ENCODE data around the gene GPR157. TPM values are rescaled to one million over a fixed set of nuclear protein-coding genes. Genes with fewer than 3 reads are reported as not detected.

Gene GPR157
- total RNA-seq, 1 donor = 5.4 TPM

DNA sequence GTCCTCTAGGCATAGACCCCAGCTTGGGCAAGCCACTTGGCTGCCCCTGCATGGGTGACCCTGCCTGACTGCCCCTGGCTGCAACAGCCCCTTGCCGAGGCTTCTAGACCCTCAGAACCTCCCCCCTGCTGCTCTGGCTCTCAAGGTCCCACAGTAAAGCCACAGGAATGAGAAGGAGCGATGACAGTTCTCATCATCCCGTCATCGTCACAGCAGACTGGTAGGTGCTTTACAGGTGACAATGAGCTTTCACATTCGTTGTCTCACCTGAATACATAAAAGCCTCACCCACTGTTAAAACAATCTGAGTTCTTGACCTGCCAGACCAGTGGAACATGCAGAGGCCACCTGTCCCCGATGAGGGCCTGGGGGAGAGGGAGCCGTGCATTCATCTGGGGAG lies 36.0 kb upstream of the GPR157 start:
- no peak overlapping the region for H3K4me2 ChIP-seq (ENCODE audit: insufficient read depth, low read length)
- peak overlapping the region; percentile 91 for H3K27ac ChIP-seq (ENCODE audit: low read depth, low read length)
- no peak for DNase-seq (ENCODE audit: insufficient read length, low spot score, missing footprints)
- TF ChIP-seq, protein P1, sequence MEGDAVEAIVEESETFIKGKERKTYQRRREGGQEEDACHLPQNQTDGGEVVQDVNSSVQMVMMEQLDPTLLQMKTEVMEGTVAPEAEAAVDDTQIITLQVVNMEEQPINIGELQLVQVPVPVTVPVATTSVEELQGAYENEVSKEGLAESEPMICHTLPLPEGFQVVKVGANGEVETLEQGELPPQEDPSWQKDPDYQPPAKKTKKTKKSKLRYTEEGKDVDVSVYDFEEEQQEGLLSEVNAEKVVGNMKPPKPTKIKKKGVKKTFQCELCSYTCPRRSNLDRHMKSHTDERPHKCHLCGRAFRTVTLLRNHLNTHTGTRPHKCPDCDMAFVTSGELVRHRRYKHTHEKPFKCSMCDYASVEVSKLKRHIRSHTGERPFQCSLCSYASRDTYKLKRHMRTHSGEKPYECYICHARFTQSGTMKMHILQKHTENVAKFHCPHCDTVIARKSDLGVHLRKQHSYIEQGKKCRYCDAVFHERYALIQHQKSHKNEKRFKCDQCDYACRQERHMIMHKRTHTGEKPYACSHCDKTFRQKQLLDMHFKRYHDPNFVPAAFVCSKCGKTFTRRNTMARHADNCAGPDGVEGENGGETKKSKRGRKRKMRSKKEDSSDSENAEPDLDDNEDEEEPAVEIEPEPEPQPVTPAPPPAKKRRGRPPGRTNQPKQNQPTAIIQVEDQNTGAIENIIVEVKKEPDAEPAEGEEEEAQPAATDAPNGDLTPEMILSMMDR (IDR thresholded peaks at IDR 0.05; ENCODE audit: extremely low read depth, low read depth, low read length) = no peak
- H2AFZ ChIP-seq (ENCODE audit: low read length) = no peak overlapping the region
- peaks cover 91% of the 10 kb centered on the region for H3K79me2 ChIP-seq (ENCODE audit: insufficient read depth, low read length)
- peaks cover 52% of the 10 kb centered on the region for H3K36me3 ChIP-seq (ENCODE audit: insufficient read depth, low read length)
- no peaks in the 10 kb centered on the region for H3K9me3 ChIP-seq (ENCODE audit: low read depth, low read length)
- H3K27me3 ChIP-seq (ENCODE audit: insufficient read depth, low read length) = no peaks in the 10 kb centered on the region
- H4K20me1 ChIP-seq (ENCODE audit: insufficient read depth, low read length) = peaks cover 61% of the 10 kb centered on the region
- H3K4me1 ChIP-seq (ENCODE audit: insufficient read depth, low read length) = peaks cover 42% of the 10 kb centered on the region
- no peak overlapping the region for H3K4me3 ChIP-seq (ENCODE audit: insufficient read depth, low read length)

DNA sequence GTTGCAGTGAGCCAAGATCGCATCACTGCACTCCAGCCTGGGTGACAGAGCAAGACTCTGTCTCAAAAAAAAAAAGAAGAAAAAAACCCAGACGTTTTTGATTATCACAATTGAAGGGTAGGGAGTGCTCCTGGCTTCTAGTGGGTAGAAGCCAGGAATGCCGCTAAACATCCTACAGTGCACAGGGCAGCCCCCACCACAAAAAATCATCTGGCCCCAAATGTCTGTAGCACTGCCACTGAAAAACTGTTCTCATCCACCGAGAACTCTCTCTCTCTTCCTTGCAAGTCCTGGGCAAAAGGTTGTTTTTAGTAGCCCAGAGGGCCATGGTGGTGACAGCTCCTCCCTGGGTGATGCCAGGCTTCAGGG lies 35.6 kb upstream of the GPR157 start:
- Histone ChIP-seq H3K9me3 (ENCODE audit: low read depth, low read length) (no peaks in the 10 kb centered on the region), H3K4me3 (ENCODE audit: insufficient read depth, low read length) (no peak overlapping the region), H3K27ac (ENCODE audit: low read depth, low read length) (peak overlapping the region; percentile 91), H3K4me2 (ENCODE audit: insufficient read depth, low read length) (peak overlapping the region; percentile 71), H4K20me1 (ENCODE audit: insufficient read depth, low read length) (peaks cover 57% of the 10 kb centered on the region), H2AFZ (ENCODE audit: low read length) (no peak overlapping the region), H3K27me3 (ENCODE audit: insufficient read depth, low read length) (no peaks in the 10 kb centered on the region), H3K79me2 (ENCODE audit: insufficient read depth, low read length) (peaks cover 89% of the 10 kb centered on the region), H3K36me3 (ENCODE audit: insufficient read depth, low read length) (peaks cover 52% of the 10 kb centered on the region), H3K4me1 (ENCODE audit: insufficient read depth, low read length) (peaks cover 42% of the 10 kb centered on the region)
- TF ChIP-seq, protein P1 (IDR thresholded peaks at IDR 0.05; ENCODE audit: extremely low read depth, low read depth, low read length) = no peak
- DNase-seq (ENCODE audit: insufficient read length, low spot score, missing footprints) = no peak

DNA sequence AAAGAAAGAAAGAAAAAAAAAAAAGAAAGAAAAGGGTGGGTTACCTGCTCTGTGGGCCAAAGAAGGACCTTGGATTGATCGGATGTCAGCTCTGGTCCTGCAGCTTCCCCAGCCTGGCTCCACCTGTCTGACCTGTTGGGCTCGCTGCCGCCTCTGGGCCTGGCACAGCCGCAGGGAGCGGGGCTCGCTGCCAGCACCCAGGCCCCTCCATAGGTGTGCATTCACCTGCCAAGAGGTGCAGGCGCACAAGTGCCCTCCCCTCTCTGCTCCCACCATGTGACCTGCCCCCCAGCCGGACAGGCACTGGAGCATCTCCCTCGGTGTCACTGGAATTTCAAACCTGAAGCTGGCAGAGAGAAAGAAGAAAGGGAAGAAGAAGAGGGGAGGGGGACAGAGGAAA lies 33.1 kb upstream of the GPR157 start:
- peak overlapping the region; percentile 91 for H3K27ac ChIP-seq (ENCODE audit: low read depth, low read length)
- peaks cover 50% of the 10 kb centered on the region for H4K20me1 ChIP-seq (ENCODE audit: insufficient read depth, low read length)
- H3K36me3 ChIP-seq (ENCODE audit: insufficient read depth, low read length) = peaks cover 49% of the 10 kb centered on the region
- H3K4me2 ChIP-seq (ENCODE audit: insufficient read depth, low read length) = no peak overlapping the region
- DNase-seq (ENCODE audit: insufficient read length, low spot score, missing footprints) = no peak
- H3K9me3 ChIP-seq (ENCODE audit: low read depth, low read length) = no peaks in the 10 kb centered on the region
- H2AFZ ChIP-seq (ENCODE audit: low read length) = no peak overlapping the region
- peaks cover 41% of the 10 kb centered on the region for H3K4me1 ChIP-seq (ENCODE audit: insufficient read depth, low read length)
- H3K79me2 ChIP-seq (ENCODE audit: insufficient read depth, low read length) = peaks cover 90% of the 10 kb centered on the region
- no peak overlapping the region for H3K4me3 ChIP-seq (ENCODE audit: insufficient read depth, low read length)
- TF ChIP-seq, protein P1 (IDR thresholded peaks at IDR 0.05; ENCODE audit: extremely low read depth, low read depth, low read length) = no peak
- H3K27me3 ChIP-seq (ENCODE audit: insufficient read depth, low read length) = no peaks in the 10 kb centered on the region

DNA sequence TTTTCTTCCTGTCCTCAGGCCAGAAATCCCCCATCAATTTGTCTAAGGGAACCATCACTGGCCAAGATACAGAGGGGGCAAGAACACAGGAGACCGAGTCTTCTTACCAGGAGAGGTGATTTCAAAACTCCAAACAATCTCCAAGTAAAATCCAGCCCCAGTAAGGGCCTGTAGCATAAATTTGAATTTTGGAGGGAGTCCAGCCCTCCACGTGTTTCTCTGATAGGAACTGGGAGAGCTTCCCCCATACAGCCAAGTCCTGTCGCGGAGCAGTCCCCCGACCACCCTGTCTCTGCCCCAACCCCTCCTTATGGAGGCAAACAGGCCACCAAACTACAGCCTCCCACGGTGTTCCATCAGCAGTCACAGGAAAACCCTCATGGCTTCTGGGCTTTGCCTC lies 32.4 kb upstream of the GPR157 start:
- H3K9me3 ChIP-seq (ENCODE audit: low read depth, low read length) = no peaks in the 10 kb centered on the region
- H2AFZ ChIP-seq (ENCODE audit: low read length) = no peak overlapping the region
- no peak overlapping the region for H3K4me2 ChIP-seq (ENCODE audit: insufficient read depth, low read length)
- H3K4me1 ChIP-seq (ENCODE audit: insufficient read depth, low read length) = peaks cover 35% of the 10 kb centered on the region
- peak overlapping the region; percentile 11 for H3K27ac ChIP-seq (ENCODE audit: low read depth, low read length)
- peaks cover 54% of the 10 kb centered on the region for H3K36me3 ChIP-seq (ENCODE audit: insufficient read depth, low read length)
- TF ChIP-seq, protein P1 (IDR thresholded peaks at IDR 0.05; ENCODE audit: extremely low read depth, low read depth, low read length) = no peak
- DNase-seq (ENCODE audit: insufficient read length, low spot score, missing footprints) = no peak
- H3K79me2 ChIP-seq (ENCODE audit: insufficient read depth, low read length) = peaks cover 90% of the 10 kb centered on the region
- no peaks in the 10 kb centered on the region for H3K27me3 ChIP-seq (ENCODE audit: insufficient read depth, low read length)
- H3K4me3 ChIP-seq (ENCODE audit: insufficient read depth, low read length) = no peak overlapping the region
- H4K20me1 ChIP-seq (ENCODE audit: insufficient read depth, low read length) = peaks cover 49% of the 10 kb centered on the region
